HG03280 (cell line): ENCODE results near the gene TRPM5.

Experiments used
- ATAC-seq: cut with Tn5 transposase; IDR thresholded peaks from one replicate; pipeline ENCODE4 v1.9.1; 2021; ENCODE audit warnings: mild to moderate bottlenecking, moderate library complexity; ENCODE audit not compliant: unreplicated experiment

The TRPM5 gene

DNA sequence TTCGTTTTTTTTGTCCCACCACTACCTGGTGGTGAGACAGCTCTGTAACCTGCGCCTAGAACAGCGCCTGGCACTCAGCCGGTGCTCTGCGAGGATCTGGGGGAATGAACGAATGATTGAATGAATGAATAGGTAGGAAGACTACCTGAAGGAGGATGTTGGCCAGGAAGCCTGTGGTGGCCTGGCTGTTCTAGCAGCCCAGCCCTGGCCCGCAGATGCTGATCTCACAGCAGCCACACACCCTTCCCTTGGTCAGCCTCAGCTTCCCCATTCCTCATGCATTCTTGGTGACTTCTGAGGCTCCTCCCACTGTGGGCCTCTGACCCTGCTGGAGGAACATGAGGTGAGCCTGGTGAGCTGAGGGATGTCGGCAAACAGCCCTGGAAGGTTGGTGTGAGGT, 3.7 kb downstream of the TRPM5 start:
- no peak for ATAC-seq

DNA sequence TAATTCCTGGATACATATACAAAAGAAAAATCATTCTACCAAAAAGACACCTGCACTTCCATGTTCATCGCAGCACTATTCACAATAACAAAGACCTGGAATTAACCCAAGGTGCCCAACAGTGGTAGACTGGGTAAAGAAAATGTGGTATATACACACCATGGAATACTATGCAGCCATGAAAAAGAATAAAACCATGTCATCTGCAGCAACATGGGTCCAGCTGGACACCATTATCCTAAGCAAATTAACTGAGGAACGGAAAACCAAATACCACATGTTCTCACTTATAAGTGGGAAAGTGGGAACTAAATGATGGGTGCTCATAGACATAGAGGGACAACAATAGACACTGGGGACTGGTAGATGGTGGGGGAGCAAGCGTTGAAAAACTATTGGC, 4.5 kb downstream of the TRPM5 start:
- no peak for ATAC-seq

DNA sequence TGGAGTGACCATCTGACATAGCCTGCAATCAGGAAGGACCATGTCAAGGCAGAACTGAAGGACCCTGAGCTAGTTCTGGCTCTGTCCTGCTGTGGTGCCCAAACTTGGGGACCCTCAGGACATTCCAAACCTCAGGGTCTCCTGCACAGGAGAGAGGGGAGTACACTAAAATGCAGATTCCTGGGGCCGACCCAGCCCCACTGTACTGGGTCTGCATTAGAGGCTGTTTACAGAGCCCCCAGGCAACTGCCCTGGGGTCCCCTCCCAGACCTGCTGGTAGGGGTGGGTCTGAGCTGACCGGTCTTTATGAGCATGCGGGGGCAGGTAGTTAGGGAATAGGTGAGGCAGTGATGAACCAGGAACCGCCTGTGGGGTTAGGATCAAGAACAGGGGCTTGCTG, 6.8 kb downstream of the TRPM5 start:
- ATAC-seq: no peak

DNA sequence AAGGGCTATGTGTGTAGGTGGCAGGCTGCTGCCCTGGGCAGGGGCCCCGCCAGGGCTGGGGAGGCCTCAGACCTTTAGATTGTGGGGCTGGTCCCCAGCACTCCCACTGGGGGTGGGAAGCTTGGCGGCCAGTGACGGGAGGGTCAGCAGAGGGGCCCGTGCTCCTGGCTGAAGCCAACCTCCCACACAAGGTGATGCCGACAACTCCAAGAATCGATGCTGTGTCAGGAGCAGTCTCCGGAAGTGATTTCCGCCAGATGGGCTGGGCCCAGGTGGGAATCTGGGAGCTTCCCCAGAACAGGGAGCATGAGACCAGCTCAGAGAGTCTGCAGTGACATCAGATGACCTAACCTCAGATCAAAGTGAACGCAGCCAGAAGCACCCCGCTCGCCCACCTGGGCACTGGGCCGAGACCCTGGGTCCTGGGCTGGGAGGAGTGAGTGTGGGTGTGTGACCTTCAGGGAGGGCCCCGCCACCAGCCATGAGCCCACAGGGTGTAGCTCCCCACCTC, 7.7 kb downstream of the TRPM5 start:
- no peak for ATAC-seq

DNA sequence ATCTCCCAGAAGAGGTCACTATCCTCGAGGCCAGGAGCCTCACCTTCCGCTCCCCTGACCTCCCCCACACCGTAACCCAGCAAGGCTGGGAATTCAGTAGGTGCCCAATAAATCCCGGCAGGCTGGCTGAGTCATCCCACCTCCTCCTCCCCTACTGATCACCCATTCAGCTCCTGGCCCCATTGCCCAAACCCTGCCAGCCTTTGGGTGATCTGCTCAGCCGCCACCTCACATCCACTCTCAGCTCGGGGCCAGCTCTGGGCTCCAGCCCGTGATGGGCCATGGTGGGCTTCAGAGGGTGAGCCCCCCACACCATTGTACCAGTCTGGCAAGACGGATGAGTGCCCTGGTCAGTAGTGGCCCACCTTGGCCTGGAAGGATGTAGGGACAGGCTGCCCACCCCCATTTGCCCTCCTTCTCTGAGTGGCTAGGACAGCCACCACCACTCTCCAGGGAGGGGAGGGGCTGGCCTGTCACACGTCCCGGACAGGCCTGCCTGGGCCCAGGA, 8.2 kb downstream of the TRPM5 start:
- no peak for ATAC-seq

DNA sequence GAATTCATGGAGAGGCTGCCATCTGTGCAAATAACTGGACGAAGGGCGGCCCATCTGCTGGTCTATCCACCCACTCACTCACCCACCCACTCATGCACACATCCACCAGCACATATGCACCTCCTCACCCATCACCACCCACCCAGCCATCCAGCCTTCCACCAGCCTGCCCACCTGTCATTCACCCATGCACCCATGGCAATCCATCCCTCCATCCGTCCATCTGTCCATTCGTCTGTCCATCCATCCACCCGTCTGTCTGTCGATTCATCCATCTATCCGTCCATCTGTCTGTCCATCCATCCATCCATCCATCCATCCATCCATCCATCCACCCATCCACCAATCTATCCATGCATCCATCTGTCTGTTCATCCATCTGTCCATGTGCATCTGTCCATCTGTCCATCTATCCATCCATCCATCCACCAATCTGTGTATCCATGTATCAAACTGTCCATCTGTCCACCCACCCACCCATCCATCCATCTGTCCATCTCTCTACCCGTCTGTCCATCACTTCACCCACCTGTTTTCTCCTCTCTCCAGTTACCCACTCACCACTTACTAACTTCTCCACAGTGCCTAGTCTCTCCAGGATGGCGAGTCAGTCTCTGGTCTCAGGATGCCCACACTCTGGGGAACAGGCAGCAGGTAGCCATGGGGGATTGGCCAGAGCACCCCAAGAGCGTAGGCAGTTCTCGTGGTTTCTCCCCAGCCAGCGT, 8.9 kb downstream of the TRPM5 start:
- no peak for ATAC-seq

DNA sequence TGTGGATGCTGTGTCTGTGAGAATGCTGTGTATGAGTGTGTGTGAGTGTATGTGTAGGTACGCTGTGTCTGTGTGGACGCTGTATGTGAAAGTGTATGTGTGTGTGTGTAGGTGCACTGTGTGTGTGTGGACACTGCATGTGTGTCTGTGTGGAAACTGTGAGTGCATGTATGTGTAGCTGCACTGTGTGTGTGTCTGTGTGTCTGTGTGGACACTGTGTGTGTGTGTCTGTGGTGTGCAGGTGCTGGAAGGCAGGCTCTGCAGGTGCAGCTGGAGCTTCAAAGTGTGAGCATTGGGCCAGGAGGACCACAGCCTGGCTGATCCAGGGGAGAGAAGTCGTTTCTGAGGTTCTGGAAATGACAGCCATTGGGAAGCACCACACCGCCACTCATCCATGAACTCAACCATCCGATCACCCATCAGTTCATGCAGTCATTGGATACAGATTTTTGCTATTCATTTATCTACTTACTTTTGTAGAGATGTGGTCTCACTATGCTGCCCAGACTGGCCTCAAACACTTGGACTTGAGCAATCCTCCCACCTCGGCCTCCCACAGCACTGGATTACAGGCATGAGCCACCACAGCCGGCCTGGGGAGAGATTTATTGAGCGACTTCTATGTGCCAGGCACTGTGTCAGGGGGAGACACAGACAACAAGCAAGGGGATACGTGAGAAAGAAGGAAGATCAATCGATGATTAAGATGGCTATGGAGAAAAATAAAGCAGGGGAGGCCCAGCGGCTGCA, 9.6 kb downstream of the TRPM5 start:
- no peak for ATAC-seq

DNA sequence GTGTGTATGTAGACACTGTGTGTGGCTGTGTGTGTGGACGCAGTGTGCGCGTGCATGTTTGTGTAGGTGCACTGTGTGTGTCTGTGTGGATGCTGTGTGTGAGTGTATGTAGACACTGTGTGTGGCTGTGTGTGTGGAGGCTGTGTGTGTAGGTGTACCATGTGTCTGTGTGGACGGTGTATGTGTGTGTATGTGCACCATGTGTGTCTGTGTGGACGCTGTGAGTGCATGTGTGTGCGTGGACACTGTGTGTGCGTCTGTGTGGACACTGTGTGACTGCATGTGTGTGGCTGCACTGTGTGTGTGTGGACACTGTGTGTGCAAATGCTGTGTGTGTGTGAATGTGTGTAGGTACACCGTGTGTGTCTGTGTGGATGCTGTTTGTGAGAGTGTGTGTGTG, 10.3 kb downstream of the TRPM5 start:
- ATAC-seq: no peak

DNA sequence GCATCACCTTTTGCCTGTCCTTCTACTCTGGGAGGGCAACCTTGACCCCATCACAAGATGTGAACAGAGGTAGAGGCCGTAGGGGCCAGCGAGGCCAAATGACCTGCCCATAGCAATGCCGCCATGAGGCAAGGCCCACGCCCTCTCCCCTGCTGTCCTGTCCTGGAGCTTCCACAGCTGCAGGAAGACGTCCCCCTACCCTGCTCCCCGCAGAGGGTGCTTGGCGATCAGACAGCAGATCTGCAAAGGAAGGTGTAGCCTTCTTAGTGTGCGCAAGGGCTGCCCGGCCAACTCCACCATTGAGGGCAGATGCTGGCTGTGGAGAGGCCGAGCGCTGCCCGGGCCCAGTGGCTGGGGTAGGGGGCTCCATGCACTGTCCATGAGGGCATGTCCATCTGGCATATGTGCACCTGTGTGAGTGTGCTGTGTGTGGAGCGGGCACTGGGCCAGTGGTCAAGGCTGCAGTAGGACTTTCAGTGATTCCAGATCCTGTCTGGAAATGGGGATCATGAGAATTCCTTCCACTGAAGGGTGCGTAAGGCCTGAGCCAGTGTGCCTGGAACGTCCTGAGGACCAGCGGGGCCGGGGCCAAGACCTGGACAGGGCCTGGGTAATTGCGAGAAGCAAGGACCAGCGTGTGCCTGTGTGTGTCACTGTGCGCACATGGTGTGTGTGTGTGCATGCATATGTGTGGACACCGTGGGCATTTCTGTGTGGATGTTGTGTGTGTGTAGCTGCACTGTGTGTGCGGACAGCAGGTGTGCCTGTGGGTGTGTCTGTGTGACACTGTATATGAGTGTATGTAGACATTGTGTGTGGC, 11.0 kb downstream of the TRPM5 start:
- no peak for ATAC-seq

DNA sequence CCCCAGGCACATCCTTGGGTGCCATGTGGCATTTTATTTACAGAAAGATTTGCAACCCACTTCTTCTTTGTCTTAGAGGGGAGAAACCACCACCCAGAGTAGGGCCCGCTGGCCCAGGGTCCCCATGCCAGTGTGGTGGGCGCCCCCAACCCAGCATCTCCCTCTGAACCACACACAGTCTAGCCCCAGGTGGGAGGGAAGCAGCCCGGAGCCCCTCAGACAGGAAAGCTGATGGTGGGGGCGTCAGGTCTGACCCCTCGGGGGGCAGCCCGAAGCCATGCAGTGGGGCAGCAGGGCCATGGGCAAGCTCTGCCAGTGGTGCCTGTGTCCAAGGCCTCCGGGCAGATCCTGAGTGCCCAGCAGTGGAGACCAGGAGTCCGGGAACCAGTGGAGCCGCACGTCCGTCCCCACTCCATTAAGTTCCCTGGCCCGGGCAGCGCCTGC, 11.7 kb downstream of the TRPM5 start:
- no peak for ATAC-seq

DNA sequence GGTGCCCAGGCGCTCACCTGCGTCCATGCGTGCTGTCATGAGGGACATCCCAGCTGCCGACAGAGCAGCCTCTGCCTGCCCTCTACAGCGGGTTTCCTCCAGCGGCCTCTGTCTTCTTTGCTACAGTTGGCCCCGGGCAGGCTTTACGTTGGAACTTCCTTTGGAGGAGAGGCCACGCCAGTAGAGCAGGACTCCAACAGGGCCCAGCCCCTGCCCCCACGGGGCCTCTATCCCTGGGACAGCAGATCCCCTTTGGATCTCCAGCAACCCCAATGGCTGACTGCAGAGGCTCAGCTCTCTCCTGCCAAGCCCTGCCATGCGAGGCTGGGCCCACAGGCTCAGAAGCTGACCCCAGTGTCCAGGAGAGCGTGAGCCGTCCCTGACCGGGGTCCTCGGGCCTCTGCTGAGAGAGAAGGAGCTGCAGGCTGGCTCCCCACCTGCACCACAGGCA, 12.1 kb downstream of the TRPM5 start:
- ATAC-seq: no peak

DNA sequence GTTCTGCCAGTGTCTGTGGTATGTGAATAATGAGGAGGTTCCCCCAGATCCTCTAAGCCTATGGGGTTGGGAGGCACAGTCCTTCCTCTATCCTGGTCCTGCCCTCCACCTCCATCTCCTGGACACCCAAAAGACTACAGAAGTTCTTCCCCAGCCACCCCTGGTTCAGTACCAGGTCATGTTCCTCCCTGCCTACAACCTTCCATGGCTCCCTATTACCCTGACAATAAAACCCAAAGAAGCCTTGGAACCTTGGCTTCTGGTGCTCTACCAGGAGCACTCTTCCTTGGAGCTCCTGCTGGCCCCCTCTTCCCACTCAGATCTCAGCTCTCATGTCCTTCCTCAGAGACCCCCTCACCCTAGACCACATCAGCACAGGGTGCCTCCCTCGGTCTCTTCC, 12.9 kb downstream of the TRPM5 start:
- no peak for ATAC-seq

DNA sequence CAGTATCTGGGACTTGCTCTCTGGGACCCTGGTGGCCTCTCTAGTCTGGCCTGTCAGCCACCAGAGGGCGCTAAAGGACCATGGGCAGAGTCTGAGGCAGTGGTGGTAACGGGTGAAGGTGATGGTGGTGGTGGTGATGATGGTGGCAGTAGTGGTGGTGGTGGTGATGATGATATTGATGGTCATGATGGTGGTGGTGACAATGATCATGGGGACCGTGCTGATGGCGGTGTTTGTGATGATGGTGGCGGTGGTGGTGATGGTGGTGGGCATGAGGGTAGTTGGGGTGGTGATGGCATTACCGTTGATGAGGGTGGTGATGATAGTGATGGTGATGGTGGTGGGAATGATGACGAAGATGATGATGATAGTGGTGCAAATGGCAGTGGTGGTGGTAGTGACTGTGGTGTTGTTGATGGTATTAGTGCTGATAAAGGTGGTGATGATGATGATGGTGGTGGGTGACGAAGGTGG, 16.0 kb downstream of the TRPM5 start:
- no peak for ATAC-seq

DNA sequence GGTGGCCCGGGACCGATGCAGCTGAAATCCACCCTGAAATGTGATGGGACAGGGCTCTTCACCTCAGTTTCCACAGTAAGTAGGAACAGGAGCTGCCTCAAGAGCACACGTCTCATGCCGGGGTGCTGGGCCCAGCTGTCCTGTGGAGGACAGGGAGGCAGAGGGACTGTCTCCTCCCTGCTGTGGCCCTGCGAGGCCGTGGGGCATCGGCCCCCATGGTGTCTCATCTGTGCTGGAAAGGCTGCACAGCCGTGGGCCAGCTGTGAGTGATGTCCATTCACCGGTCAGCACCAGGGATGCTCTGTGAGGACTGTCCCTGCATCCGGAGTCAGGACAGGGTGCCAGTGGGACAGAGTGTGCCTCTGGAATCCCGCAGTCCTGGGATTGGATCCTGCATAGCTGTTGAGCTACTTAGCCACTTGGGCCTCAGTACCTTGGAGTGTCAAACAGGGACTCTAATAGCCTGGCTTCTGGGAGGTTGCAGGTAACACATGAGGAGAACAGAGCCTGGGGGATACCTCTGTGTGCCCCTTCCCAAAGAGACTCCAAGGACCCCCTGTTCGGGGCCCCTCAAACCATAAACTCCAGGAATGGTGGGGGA, 16.5 kb downstream of the TRPM5 start:
- no peak for ATAC-seq

DNA sequence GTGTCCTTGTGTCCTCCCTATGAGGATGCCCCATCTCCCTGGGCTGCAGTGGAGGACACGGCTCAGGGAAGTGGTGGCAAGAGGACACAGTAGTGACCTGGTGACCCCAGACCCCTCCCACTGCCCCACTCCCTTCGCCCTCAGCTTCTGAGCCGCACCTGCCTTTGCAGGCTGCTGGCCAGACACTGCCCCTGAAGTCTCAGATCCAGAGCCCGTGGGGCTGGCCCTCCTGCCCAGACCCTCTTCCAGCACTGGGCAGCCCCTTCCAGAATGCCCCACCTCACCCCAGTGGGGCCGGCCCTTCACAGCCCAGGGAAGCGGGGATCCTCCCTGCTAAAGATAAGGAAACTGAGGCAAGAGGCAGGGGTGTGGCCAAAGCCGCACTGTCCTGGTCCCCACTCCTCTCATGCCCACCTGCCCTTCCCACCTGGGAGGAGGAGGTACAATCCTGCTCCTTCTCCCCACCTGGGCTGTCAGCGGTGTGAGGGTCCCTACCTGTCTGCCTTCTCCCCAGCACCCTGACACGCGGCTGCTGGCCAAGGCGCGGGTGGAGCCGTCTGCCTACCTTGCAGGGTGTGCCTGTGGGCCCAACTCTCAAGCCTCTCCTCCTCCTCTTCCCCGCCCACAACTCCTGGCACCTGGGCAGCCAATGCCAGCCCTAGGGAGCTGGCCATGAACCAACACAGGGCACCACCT, 17.3 kb downstream of the TRPM5 start:
- ATAC-seq: no peak

DNA sequence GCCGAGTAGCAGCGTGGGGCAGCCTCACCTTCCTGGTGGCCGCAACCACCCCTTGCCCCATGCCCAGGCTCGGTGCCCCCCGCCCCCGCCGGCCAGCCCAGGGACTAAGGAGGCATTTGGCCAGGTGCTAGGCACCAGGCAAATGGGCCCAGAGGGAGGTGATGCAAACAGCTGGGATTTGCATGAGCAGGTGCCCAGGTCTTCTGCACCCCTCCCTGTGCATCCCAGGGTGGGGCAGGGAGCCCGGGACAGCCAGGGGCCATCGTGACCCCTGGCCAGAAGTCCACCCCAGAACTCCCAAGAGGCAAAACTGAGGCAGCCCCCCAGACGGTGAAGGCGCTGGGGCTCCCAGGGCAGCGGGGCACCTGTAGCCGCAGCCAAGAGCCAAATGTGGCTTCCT, 18.1 kb downstream of the TRPM5 start:
- no peak for ATAC-seq

DNA sequence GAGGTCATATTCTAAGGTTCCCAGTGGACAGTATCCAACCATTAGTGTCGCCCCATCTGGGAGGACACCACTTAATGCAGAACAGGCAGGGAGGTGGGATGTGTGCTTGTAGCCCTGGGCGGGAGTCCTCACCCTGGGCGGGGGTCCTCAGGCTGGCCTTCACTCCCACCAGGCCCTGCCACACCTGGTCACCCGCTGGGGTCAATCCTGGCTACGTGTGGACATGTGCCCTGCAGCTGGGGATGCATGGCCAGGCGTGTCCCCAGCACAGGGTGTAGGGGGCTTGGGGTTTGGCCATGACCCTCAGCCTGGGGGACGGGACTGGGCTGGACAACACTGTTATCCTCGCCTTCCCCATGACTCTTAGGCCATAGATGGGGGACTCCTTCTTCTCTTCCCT, 18.8 kb downstream of the TRPM5 start:
- ATAC-seq: no peak

DNA sequence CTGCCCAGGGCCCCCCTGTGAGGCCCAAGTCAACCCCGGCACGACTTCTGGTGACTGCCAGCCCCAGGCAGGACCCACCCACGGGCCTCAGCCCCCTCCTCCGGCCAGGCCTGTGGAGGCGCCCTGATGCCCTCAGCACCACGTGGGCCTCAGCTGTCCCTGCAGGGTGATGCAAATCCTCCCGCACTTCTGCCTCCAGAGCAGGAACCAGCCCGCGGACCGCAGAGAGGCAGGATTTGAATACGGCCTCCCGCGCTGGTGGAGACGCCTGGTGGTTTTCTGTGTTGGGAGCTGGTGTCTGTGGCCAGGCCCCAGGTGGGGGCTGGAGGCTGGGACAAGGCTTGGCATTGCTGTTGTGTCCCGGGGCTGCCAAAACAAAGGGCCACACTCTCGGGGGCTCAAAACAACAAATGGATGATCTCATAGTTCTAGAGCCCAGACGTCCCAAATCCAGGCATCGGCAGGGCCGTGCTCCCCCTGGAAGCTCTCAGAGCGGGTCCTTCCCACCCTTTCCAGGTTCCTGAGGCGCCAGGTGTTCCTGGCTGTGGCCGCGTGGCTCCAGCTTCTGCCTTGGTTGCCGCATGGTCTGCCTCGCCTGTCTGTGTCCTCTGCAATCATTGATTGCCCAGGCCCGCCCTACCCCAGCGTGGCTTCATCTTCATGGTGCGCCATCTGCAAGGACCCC, 19.4 kb downstream of the TRPM5 start:
- no peak for ATAC-seq
